ENCODE measurements around the gene NWD2. TPM values are rescaled to one million over a fixed set of nuclear protein-coding genes. Genes with fewer than 3 reads are reported as not detected.

The NWD2 gene
- total RNA-seq, 1 donor from 2014 or later = 0.05 TPM

DNA sequence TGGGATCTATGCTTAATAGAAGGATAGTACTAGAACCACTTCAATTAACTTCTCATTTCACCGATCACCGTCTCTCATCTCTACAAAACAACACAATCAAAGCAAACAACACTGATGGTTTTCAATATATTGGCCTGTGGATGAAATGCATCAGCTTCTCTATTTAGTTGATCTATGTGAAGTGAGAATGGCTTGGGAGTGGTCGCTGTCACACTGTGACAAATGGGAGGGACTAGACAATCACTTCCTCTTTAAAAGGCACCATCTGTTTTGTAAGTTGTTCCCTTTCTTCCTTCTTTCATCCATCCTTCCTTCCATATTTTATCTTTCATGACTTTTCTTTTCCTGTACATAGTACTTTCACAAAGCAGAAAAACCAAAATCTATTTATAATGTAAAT is 23.9 kb upstream of the NWD2 start:
- Mint-ChIP-seq H3K27me3 (ENCODE audit: low read depth) (peaks cover 17% of the 10 kb centered on the region), H3K4me1 (no peaks in the 10 kb centered on the region), H3K27ac (ENCODE audit: unreplicated experiment) (no peak overlapping the region), H3K36me3 (ENCODE audit: low read depth) (no peaks in the 10 kb centered on the region), H3K9me3 (peaks cover 2% of the 10 kb centered on the region), H3K4me3 (no peak overlapping the region)
- DNase-seq (ENCODE audit: low read depth, low spot score) = no peak
- no peak for TF ChIP-seq CTCF (conservative IDR thresholded peaks at IDR 0.05)

DNA sequence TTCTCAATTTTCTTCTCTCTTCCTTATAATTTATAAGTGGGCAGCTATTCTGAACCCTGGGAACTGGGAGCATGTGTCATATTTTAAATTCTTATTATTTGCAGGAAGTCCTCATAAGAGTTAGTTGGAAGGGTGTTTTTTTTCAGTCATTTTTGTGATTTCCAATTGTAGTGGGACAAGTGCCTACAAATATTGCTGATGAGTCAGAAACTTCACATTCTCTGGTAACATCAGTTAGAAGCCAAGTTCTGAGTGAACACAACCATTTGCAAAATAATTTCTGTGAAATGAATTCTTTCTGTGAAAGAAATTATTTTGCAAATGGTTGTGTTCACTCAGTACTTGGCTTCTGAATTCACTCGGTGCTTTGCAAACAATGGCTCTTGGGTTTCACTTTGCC is 20.8 kb upstream of the NWD2 start:
- H3K9me3 Mint-ChIP-seq = peaks cover 2% of the 10 kb centered on the region
- H3K27ac Mint-ChIP-seq (ENCODE audit: unreplicated experiment) = no peak overlapping the region
- no peak for DNase-seq (ENCODE audit: low read depth, low spot score)
- no peaks in the 10 kb centered on the region for H3K4me1 Mint-ChIP-seq
- no peak overlapping the region for H3K4me3 Mint-ChIP-seq
- peaks cover 21% of the 10 kb centered on the region for H3K27me3 Mint-ChIP-seq (ENCODE audit: low read depth)
- no peaks in the 10 kb centered on the region for H3K36me3 Mint-ChIP-seq (ENCODE audit: low read depth)
- TF ChIP-seq CTCF (conservative IDR thresholded peaks at IDR 0.05) = no peak

DNA sequence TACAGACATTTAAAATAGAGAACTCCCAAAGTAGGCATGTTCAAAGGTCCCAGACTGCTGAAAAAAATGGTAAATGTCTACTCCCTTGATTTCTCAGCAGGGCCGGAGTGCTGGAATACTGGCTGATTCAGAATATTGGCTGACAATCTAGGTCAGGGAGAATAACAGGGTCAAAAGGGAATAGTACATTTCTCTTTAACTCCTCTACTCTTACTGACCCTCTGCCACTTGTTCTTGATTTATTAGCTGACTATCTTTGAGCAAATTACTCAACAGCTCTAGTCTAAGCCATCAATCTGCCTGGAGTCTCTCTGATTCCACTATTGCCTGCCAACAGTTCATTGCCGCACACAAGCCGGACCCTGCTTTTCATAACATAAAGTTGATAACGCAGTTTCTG is 19.7 kb upstream of the NWD2 start:
- no peak for TF ChIP-seq CTCF (conservative IDR thresholded peaks at IDR 0.05)
- Mint-ChIP-seq H3K4me3 (no peak overlapping the region), H3K4me1 (no peaks in the 10 kb centered on the region), H3K27me3 (ENCODE audit: low read depth) (peaks cover 17% of the 10 kb centered on the region), H3K9me3 (peaks cover 2% of the 10 kb centered on the region), H3K27ac (ENCODE audit: unreplicated experiment) (no peak overlapping the region), H3K36me3 (ENCODE audit: low read depth) (no peaks in the 10 kb centered on the region)
- no peak for DNase-seq (ENCODE audit: low read depth, low spot score)

DNA sequence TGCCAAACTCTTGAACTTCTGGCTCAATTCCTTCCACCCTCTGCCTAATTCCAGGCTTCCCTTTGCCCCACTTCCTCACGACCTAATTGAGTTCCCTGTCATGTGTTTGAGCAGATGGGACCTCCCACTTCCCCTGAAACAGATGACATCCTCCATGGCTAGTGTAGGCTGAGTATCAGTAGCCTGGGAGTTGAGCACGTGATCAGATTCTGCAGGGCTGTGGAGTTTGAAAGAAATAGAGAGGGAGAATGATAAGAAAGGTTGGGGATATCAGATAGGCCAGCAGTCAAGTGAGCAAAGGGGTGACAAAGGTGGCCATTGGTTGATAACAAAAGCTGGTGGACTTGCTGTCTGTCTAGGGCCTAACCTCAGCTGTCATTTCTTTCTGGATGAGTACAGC is 18.8 kb upstream of the NWD2 start:
- Mint-ChIP-seq H3K4me3 (no peak overlapping the region), H3K9me3 (peaks cover 2% of the 10 kb centered on the region), H3K27ac (ENCODE audit: unreplicated experiment) (no peak overlapping the region), H3K36me3 (ENCODE audit: low read depth) (no peaks in the 10 kb centered on the region), H3K27me3 (ENCODE audit: low read depth) (peaks cover 17% of the 10 kb centered on the region), H3K4me1 (no peaks in the 10 kb centered on the region)
- TF ChIP-seq CTCF (conservative IDR thresholded peaks at IDR 0.05) = no peak
- DNase-seq (ENCODE audit: low read depth, low spot score) = no peak

DNA sequence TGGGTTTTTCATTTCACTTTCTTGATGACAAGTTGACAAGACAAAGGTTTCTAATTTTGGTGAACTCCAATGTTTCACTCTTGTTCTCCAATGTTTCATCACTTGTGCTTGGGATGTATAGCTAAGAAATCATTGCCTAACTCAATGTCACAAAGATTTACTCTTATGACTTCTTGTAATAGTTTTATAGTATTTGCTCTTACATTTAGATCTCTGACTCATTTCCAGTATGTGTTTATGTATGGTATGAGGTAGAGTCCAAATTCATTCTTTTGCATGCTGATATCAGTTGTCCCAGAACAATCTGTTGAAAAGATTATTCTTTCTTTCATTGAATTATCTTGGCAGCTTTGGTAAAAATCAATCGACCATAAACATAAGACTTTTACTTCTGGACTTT is 12.2 kb upstream of the NWD2 start:
- Mint-ChIP-seq H3K27ac (ENCODE audit: unreplicated experiment) (no peak overlapping the region), H3K4me1 (no peaks in the 10 kb centered on the region), H3K4me3 (no peak overlapping the region), H3K9me3 (no peaks in the 10 kb centered on the region), H3K36me3 (ENCODE audit: low read depth) (no peaks in the 10 kb centered on the region), H3K27me3 (ENCODE audit: low read depth) (peaks cover 22% of the 10 kb centered on the region)
- no peak for DNase-seq (ENCODE audit: low read depth, low spot score)
- TF ChIP-seq CTCF (conservative IDR thresholded peaks at IDR 0.05) = no peak

DNA sequence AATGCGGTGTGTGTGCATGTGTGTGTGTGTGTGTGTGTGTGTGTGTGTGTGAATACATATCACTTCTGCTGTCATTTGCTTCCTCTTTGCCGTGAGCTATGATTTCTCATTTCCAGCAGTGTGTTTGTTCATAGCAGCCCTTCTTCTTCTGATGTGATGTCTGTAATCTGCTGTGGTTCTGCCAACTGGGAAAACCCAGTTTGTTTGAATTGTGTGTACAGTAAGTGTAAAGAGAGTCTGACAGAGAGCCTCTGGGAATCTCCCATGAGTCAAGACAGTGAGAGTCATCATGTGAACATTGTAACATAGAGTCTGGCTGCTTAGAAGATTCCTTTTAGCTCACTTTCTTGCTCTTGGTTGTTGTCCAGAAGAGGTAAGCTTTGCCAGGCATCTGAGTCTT is 8.4 kb upstream of the NWD2 start:
- Mint-ChIP-seq H3K36me3 (ENCODE audit: low read depth) (no peaks in the 10 kb centered on the region), H3K27me3 (ENCODE audit: low read depth) (peaks cover 45% of the 10 kb centered on the region), H3K9me3 (no peaks in the 10 kb centered on the region), H3K4me3 (no peak overlapping the region), H3K27ac (ENCODE audit: unreplicated experiment) (no peak overlapping the region), H3K4me1 (no peaks in the 10 kb centered on the region)
- no peak for DNase-seq (ENCODE audit: low read depth, low spot score)
- no peak for TF ChIP-seq CTCF (conservative IDR thresholded peaks at IDR 0.05)
